ENCODE measurements around the gene SEPTIN11. TPM values are rescaled to one million over a fixed set of nuclear protein-coding genes. Genes with fewer than 3 reads are reported as not detected.

SEPTIN11 gene
- total and polyA plus RNA-seq, 9 of the 15 experiments (the other 6 are each of a cell fraction or from before 2014, with no cell fraction given), result 25.7 to 142 (median 84.3) TPM

GRCh38 chr4:76948443-76949275 is 893 bp upstream of the SEPTIN11 start (continued):
- no peak for TF ChIP-seq ARID3B (CRISPR knock-in tag; IDR thresholded peaks at IDR 0.05; ENCODE audit: borderline replicate concordance)
- TF ChIP-seq ZNF384 (IDR thresholded peaks at IDR 0.05; ENCODE audit: low read depth, low read length), result no peak
- TF ChIP-seq MBD2 (IDR thresholded peaks at IDR 0.05; ENCODE audit: borderline replicate concordance, low read depth), result no peak
- no peak for TF ChIP-seq ZC3H4 (CRISPR knock-in tag; IDR thresholded peaks at IDR 0.05; ENCODE audit: borderline replicate concordance)
- no peak for TF ChIP-seq HNRNPH1 (optimal IDR thresholded peaks at IDR 0.05; ENCODE audit: low read depth, low read length)
- TF ChIP-seq PTRF (tag; IDR thresholded peaks at IDR 0.05), result no peak
- TF ChIP-seq TGIF2 (CRISPR knock-in tag; IDR thresholded peaks at IDR 0.05), result no peak; the same call in 1 of the 2 replicates
- no peak for TF ChIP-seq COPS2 (conservative IDR thresholded peaks at IDR 0.05)
- no peak; the same call in none of the 2 replicates for TF ChIP-seq CXXC5 (CRISPR knock-in tag; IDR thresholded peaks at IDR 0.05)
- TF ChIP-seq HMG20B (CRISPR knock-in tag; IDR thresholded peaks at IDR 0.05), result no peak
- TF ChIP-seq C11orf30 (IDR thresholded peaks at IDR 0.05; ENCODE audit: low read depth), result no peak
- TF ChIP-seq MCM3 (IDR thresholded peaks at IDR 0.05), result no peak
- TF ChIP-seq TCF15 (CRISPR knock-in tag; IDR thresholded peaks at IDR 0.05), result no peak
- TF ChIP-seq MEF2A (IDR thresholded peaks at IDR 0.05; ENCODE audit: control insufficient read depth, low read depth, low read length), result no peak
- TF ChIP-seq ZNF143 (CRISPR knock-in tag; IDR thresholded peaks at IDR 0.05), result no peak
- no peak for TF ChIP-seq NR2C2 (CRISPR knock-in tag; IDR thresholded peaks at IDR 0.05)
- TF ChIP-seq NR2C2 (tag; IDR thresholded peaks at IDR 0.05), result no peak; the same call in 1 of the 2 replicates
- no peak for TF ChIP-seq HNRNPL (IDR thresholded peaks at IDR 0.05; ENCODE audit: low read depth, low read length)
- no peak for TF ChIP-seq MYNN (IDR thresholded peaks at IDR 0.05)
- TF ChIP-seq MYNN (CRISPR knock-in tag; IDR thresholded peaks at IDR 0.05), result no peak
- no peak for TF ChIP-seq ZEB2 (IDR thresholded peaks at IDR 0.05)
- no peak for TF ChIP-seq HDAC8 (tag; IDR thresholded peaks at IDR 0.05)
- no peak for TF ChIP-seq DPF2 (IDR thresholded peaks at IDR 0.05)
- 0 out of 2 replicates have a peak, but pooled peaks have one; percentile 11 for TF ChIP-seq ZNF217 (CRISPR knock-in tag; IDR thresholded peaks at IDR 0.05)
- no peak for TF ChIP-seq ZNF79 (CRISPR knock-in tag; IDR thresholded peaks at IDR 0.05; ENCODE audit: low read depth)
- TF ChIP-seq ARID2 (IDR thresholded peaks at IDR 0.05), result no peak
- TF ChIP-seq CEBPZ (IDR thresholded peaks at IDR 0.05; ENCODE audit: borderline replicate concordance, low read depth, low read length), result no peak
